Keratinocyte (primary cell): ENCODE measurements around the gene TRIM3. TPM values are rescaled to one million over a fixed set of nuclear protein-coding genes. Genes with fewer than 3 reads are reported as not detected.

Experiments
- DNase-seq: peaks from one replicate; pipeline ENCODE4 v3.0.0-alpha.2; 2011; ENCODE audit warnings: low read depth, missing footprints, low spot score
- FAIRE-seq: peaks from 2 replicates; lab custom pipeline; 2011; peaks lifted over from hg19 to GRCh38; lab: Jason Lieb, UNC
- H2AFZ ChIP-seq: 2 replicates; pipeline ENCODE4 v1.6.0; 2012; ENCODE audit warnings: low read length, control low read depth, inconsistent platforms; ENCODE audit not compliant: control insufficient read depth
- H3K27ac ChIP-seq: 2 replicates; pipeline ENCODE4 v1.5.1; 2011; ENCODE audit warnings: low read length; ENCODE audit not compliant: control insufficient read depth, insufficient read depth
- H3K27me3 ChIP-seq: 3 replicates; pipeline ENCODE4 v1.6.0; 2011; ENCODE audit warnings: low read length; ENCODE audit not compliant: control insufficient read depth, insufficient read depth; ENCODE audit errors: extremely low read depth
- H3K36me3 ChIP-seq, 2 experiments: 2 replicates in 1 of 2; 3 replicates in 1 of 2; pipeline ENCODE4 v1.5.1; 2011; ENCODE audit warnings: low read length in 2 of 2, mild to moderate bottlenecking in 1 of 2; ENCODE audit not compliant: control insufficient read depth in 2 of 2, insufficient read depth in 2 of 2; ENCODE audit errors: extremely low read depth in 1 of 2
- H3K4me1 ChIP-seq: 3 replicates; pipeline ENCODE4 v1.5.1; 2011; ENCODE audit warnings: low read length; ENCODE audit not compliant: control insufficient read depth, insufficient read depth; ENCODE audit errors: extremely low read depth
- H3K4me2 ChIP-seq: 3 replicates; pipeline ENCODE4 v1.6.0; 2011; ENCODE audit warnings: low read depth, low read length; ENCODE audit not compliant: control insufficient read depth, insufficient read depth; ENCODE audit errors: extremely low read depth
- H3K4me3 ChIP-seq, 3 experiments: fragments of 200-600 bp in 1 of 3; sonication (generic) in 1 of 3; 2 replicates in 2 of 3; 3 replicates in 1 of 3; pipeline ENCODE4 v1.5.1; 2011 to 2016; ENCODE audit warnings: low read length in 3 of 3, mild to moderate bottlenecking in 3 of 3, control low read depth in 2 of 3, inconsistent platforms in 1 of 3, low read depth in 1 of 3, mixed read lengths in 1 of 3, mixed run types in 1 of 3, moderate library complexity in 1 of 3; ENCODE audit not compliant: control insufficient read depth in 2 of 3, insufficient read depth in 2 of 3; ENCODE audit errors: extremely low read depth in 1 of 3
- H3K79me2 ChIP-seq: 2 replicates; pipeline ENCODE4 v1.6.0; 2012; ENCODE audit warnings: low read length; ENCODE audit not compliant: control insufficient read depth, insufficient read depth
- H3K9ac ChIP-seq: 3 replicates; pipeline ENCODE4 v1.6.0; 2011; ENCODE audit warnings: low read length; ENCODE audit not compliant: control insufficient read depth, insufficient read depth; ENCODE audit errors: extremely low read depth
- H3K9me1 ChIP-seq: 3 replicates; pipeline ENCODE4 v1.6.0; 2011; ENCODE audit warnings: low read length; ENCODE audit not compliant: control insufficient read depth, insufficient read depth; ENCODE audit errors: extremely low read depth
- H3K9me3 ChIP-seq: 2 replicates; pipeline ENCODE4 v1.5.1; 2012; ENCODE audit warnings: low read depth, low read length; ENCODE audit not compliant: control insufficient read depth
- H4K20me1 ChIP-seq: 3 replicates; pipeline ENCODE4 v1.6.0; 2011; ENCODE audit warnings: low read length; ENCODE audit not compliant: control insufficient read depth, insufficient read depth; ENCODE audit errors: extremely low read depth
- CTCF ChIP-seq, 3 experiments: IDR thresholded peaks in 1 of 3; conservative IDR thresholded peaks in 1 of 3; optimal IDR thresholded peaks in 1 of 3; 2 replicates in 2 of 3; 3 replicates in 1 of 3; pipeline versions ENCODE3 to v1.5.1; 2011; ENCODE audit warnings: low read length in 3 of 3, mild to moderate bottlenecking in 3 of 3, moderate library complexity in 2 of 3, control low read depth in 1 of 3, inconsistent platforms in 1 of 3; ENCODE audit not compliant: insufficient read depth in 2 of 3; ENCODE audit errors: extremely low read depth in 1 of 3
- EZH2 ChIP-seq: IDR thresholded peaks from one replicate; pipeline ENCODE4 v1.6.1; 2012; ENCODE audit warnings: inconsistent platforms, mild to moderate bottlenecking, low read length, moderate library complexity
- dilution Hi-C: fragments of 300-500 bp; cut with MboI; formaldehyde crosslinking; loops from one replicate; pipeline ENCODE4 v1.7.0; 2020; ENCODE audit warnings: low sequenced_read_pairs; ENCODE audit not compliant: extremely low pct_ligation_motif_present
- polyA plus RNA-seq, 5 experiments: library from polyadenylated mRNA; depleted of rRNA in 3 of 5; stranded (reverse) in 3 of 5; stranded (forward) in 1 of 5; unstranded in 1 of 5; fragments of >200 nt; gene quantifications; 1 replicate in 1 of 5; 2 replicates in 3 of 5; 3 replicates in 1 of 5; pipeline versions ENCODE4 v1.2.1 to v1.2.3, GENCODE V29; 2011 to 2012; ENCODE audit warnings: missing spikeins in 2 of 5, low read depth in 1 of 5, low replicate concordance in 1 of 5

TRIM3 gene
- polyA plus RNA-seq, 1 donor (not counting 4 experiments of a cell fraction or from before 2014, with no cell fraction given) = 10.3 TPM

DNA sequence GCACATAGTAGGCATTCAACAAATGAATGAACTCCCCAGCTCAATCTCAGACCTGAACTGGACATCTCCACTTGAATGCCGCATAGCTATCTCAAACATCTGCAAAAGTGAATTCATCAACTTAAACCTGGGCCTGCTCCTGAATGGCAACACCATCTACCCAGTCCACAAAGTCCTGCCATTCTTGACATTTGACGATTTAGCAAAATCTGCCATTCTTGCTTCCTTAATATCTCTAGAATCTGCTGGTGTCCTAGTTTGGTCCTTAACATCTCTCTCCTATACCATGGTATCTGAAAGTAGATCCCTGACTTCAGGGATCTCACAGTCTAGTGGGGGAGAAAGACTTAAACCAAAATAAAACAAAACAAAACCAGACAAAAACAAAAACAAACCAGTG lies 20.6 kb downstream of the TRIM3 start:
- Histone ChIP-seq H3K79me2 (no peaks in the 10 kb centered on the region), H4K20me1 (no peaks in the 10 kb centered on the region), H3K4me2 (no peak overlapping the region), H2AFZ (no peak overlapping the region), H3K9ac (no peak overlapping the region), H3K9me1 (no peaks in the 10 kb centered on the region), H3K27me3 (no peaks in the 10 kb centered on the region), H3K36me3 (peaks cover 8 to 30% of the 10 kb centered on the region in 2 experiments), H3K27ac (no peak overlapping the region), H3K9me3 (no peaks in the 10 kb centered on the region), H3K4me3 (no peak overlapping the region), H3K4me1 (no peaks in the 10 kb centered on the region)
- no peak for DNase-seq
- no peak for TF ChIP-seq EZH2
- no peak for TF ChIP-seq CTCF (optimal IDR thresholded peaks at IDR 0.05 in 1 of 3, IDR thresholded peaks at IDR 0.05 in 1 of 3, conservative IDR thresholded peaks at IDR 0.05 in 1 of 3; ENCODE audit: extremely low read depth in 1 of 3, insufficient read depth in 2 of 3, low read length in 3 of 3)
- dilution Hi-C loops = no loop called here
- no peak for FAIRE-seq

DNA sequence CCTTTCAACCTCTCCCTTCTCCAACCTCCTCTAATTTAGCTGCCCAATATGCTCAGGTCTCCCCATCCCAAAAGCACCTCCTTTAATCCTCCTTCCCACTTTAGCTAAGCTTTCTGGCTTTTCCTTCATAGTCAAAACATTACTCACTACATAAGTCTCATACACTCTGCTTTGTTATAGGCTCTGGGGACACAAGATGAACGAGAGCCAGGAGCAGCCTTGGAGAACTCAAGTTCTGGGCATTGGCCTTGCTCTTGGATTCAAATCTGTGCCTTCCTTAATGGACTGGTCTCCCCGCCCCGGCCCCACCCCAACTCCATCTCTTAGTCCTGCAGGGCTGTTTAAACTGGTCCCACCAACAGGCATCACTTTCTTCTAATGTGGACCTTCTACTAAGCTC lies 21.5 kb downstream of the TRIM3 start:
- Histone ChIP-seq H3K9me3 (no peaks in the 10 kb centered on the region), H3K9ac (no peak overlapping the region), H2AFZ (no peak overlapping the region), H3K36me3 (peaks cover 10 to 25% of the 10 kb centered on the region in 2 experiments), H3K27ac (no peak overlapping the region), H3K9me1 (no peaks in the 10 kb centered on the region), H3K79me2 (no peaks in the 10 kb centered on the region), H3K27me3 (no peaks in the 10 kb centered on the region), H3K4me3 (no peak overlapping the region), H4K20me1 (no peaks in the 10 kb centered on the region), H3K4me2 (no peak overlapping the region), H3K4me1 (no peaks in the 10 kb centered on the region)
- no peak for DNase-seq
- no peak for TF ChIP-seq EZH2
- no peak for TF ChIP-seq CTCF (optimal IDR thresholded peaks at IDR 0.05 in 1 of 3, IDR thresholded peaks at IDR 0.05 in 1 of 3, conservative IDR thresholded peaks at IDR 0.05 in 1 of 3; ENCODE audit: extremely low read depth in 1 of 3, insufficient read depth in 2 of 3, low read length in 3 of 3)
- dilution Hi-C loops = no loop called here
- no peak for FAIRE-seq
